Caco-2 (cell line): ENCODE data around the gene ZNRF3. TPM values are rescaled to one million over a fixed set of nuclear protein-coding genes. Genes with fewer than 3 reads are reported as not detected.

Experiments used
- BruUV-seq: library from RNA; stranded (reverse); fragments of 400-500 nt; replicated peaks from 2 replicates; lab custom pipeline; 2021; lab: Mats Ljungman, UMichigan
- CTCF ChIA-PET: fragments of 300-600 bp; sonication (Branson Sonifier 250); formaldehyde crosslinking; loops from one replicate; lab custom pipeline; 2022; ENCODE audit warnings: antibody characterized with exemption; lab: Charles Lee
- POLR2A ChIA-PET: fragments of 300-600 bp; sonication (Branson Sonifier 250); formaldehyde crosslinking; loops from one replicate; lab custom pipeline; 2022; ENCODE audit warnings: antibody characterized with exemption; lab: Charles Lee
- DNase-seq, 2 experiments: peaks; one replicate each; pipeline versions ENCODE4 v3.0.0 to v3.0.0-alpha.2; 2020 to 2022
- H3K27me3 ChIP-seq: replicated peaks from 2 replicates; pipeline ENCODE4 v1.6.0; 2011; ENCODE audit warnings: low read length; ENCODE audit not compliant: control insufficient read depth, insufficient read depth
- H3K36me3 ChIP-seq: 2 replicates; pipeline ENCODE4 v1.5.1; 2011; ENCODE audit warnings: low read length; ENCODE audit not compliant: control insufficient read depth, insufficient read depth
- H3K4me1 ChIP-seq: fragments of 250-450 bp; sonication (Bioruptor Pico); 2 replicates; pipeline ENCODE4 v1.5.1; 2020; ENCODE audit warnings: mild to moderate bottlenecking
- H3K4me3 ChIP-seq: 2 replicates; pipeline ENCODE4 v1.5.1; 2011; ENCODE audit warnings: low read depth, mild to moderate bottlenecking, control low read depth, low read length
- H3K9me3 ChIP-seq: fragments of 250-450 bp; sonication (Bioruptor Pico); 2 replicates; pipeline ENCODE4 v1.5.1; 2020; ENCODE audit warnings: mild to moderate bottlenecking, moderate library complexity
- H3K27ac Mint-ChIP-seq: one replicate; pipeline ENCODE4 v1.8.0; 2022; ENCODE audit warnings: mixed read lengths; ENCODE audit not compliant: unreplicated experiment
- H3K27me3 Mint-ChIP-seq: one replicate; pipeline ENCODE4 v1.8.0; 2022; ENCODE audit warnings: mixed read lengths; ENCODE audit not compliant: insufficient read depth, unreplicated experiment
- H3K36me3 Mint-ChIP-seq: one replicate; pipeline ENCODE4 v1.8.0; 2022; ENCODE audit warnings: mild to moderate bottlenecking, mixed read lengths; ENCODE audit not compliant: insufficient read depth, unreplicated experiment
- H3K4me1 Mint-ChIP-seq: one replicate; pipeline ENCODE4 v1.8.0; 2022; ENCODE audit warnings: low read depth, mixed read lengths; ENCODE audit not compliant: unreplicated experiment
- H3K4me3 Mint-ChIP-seq: one replicate; pipeline ENCODE4 v1.8.0; 2022; ENCODE audit warnings: mild to moderate bottlenecking, moderate library complexity, mixed read lengths; ENCODE audit not compliant: unreplicated experiment
- H3K9me3 Mint-ChIP-seq: one replicate; pipeline ENCODE4 v1.8.0; 2022; ENCODE audit warnings: mixed read lengths; ENCODE audit not compliant: unreplicated experiment
- CTCF ChIP-seq, 2 experiments: fragments of 200-600 bp in 1 of 2; IDR thresholded peaks; 1 replicate in 1 of 2; 2 replicates in 1 of 2; pipeline versions ENCODE4 v1.5.1 to v1.8.0; 2011 to 2022; ENCODE audit warnings: antibody characterized with exemption in 1 of 2, control low read depth in 1 of 2, inconsistent platforms in 1 of 2, low read depth in 1 of 2, low read length in 1 of 2, mild to moderate bottlenecking in 1 of 2, moderate library complexity in 1 of 2; ENCODE audit not compliant: insufficient read depth in 1 of 2, severe bottlenecking in 1 of 2, unreplicated experiment in 1 of 2
- intact Hi-C: fragments of 100-400 bp; cut with micrococcal nuclease; formaldehyde crosslinking; loops from one replicate; pipeline ENCODE4 v1.10.0; 2022; ENCODE audit not compliant: unreplicated experiment
- total RNA-seq: library from RNA; stranded (reverse); gene quantifications from 2 replicates; pipeline ENCODE4 v1.2.3, GENCODE V29; 2022

ZNRF3 gene
- total RNA-seq, 1 experiment from 2014 or later, result 41.1 TPM

- no peak overlapping the region for H3K4me3 Mint-ChIP-seq
- H3K36me3 ChIP-seq, result no peaks in the 10 kb centered on the region
- H3K4me1 ChIP-seq, result no peaks in the 10 kb centered on the region
- H3K27ac Mint-ChIP-seq, result no peak overlapping the region
- CTCF ChIA-PET, result no interaction called here
- POLR2A ChIA-PET, result no interaction called here
- no peak for DNase-seq
- no peaks in the 10 kb centered on the region for H3K27me3 ChIP-seq
- no peaks in the 10 kb centered on the region for H3K27me3 Mint-ChIP-seq
- H3K4me3 ChIP-seq, result no peak overlapping the region
- intact Hi-C loops, result no loop called here
- TF ChIP-seq CTCF (IDR thresholded peaks at IDR 0.05; ENCODE audit: insufficient read depth in 1 of 2, low read depth in 1 of 2, low read length in 1 of 2, severe bottlenecking in 1 of 2, unreplicated experiment in 1 of 2), result no peak
- H3K4me1 Mint-ChIP-seq, result peaks cover 29% of the 10 kb centered on the region
- H3K9me3 Mint-ChIP-seq, result no peaks in the 10 kb centered on the region
- no peaks in the 10 kb centered on the region for H3K9me3 ChIP-seq
- BruUV-seq, result no TSS peak
- H3K36me3 Mint-ChIP-seq, result peaks cover 8% of the 10 kb centered on the region
These were observed 206.1 kb downstream of the ZNRF3 start for GRCh38 chr22:29089507-29089906.

GRCh38 chr22:29090039-29090438 is 206.7 kb downstream of the ZNRF3 start:
- no peaks in the 10 kb centered on the region for H3K27me3 ChIP-seq
- peaks cover 4% of the 10 kb centered on the region for H3K4me1 ChIP-seq
- TF ChIP-seq CTCF (IDR thresholded peaks at IDR 0.05; ENCODE audit: insufficient read depth in 1 of 2, low read depth in 1 of 2, low read length in 1 of 2, severe bottlenecking in 1 of 2, unreplicated experiment in 1 of 2), result no peak
- H3K36me3 ChIP-seq, result no peaks in the 10 kb centered on the region
- POLR2A ChIA-PET, result no interaction called here
- Mint-ChIP-seq H3K4me1 (peaks cover 29% of the 10 kb centered on the region), H3K9me3 (no peaks in the 10 kb centered on the region), H3K27ac (no peak overlapping the region), H3K36me3 (peaks cover 13% of the 10 kb centered on the region), H3K4me3 (no peak overlapping the region), H3K27me3 (no peaks in the 10 kb centered on the region)
- BruUV-seq, result no TSS peak
- no peak for DNase-seq
- H3K4me3 ChIP-seq, result no peak overlapping the region
- CTCF ChIA-PET, result no interaction called here
- intact Hi-C loops, result no loop called here
- H3K9me3 ChIP-seq, result no peaks in the 10 kb centered on the region

- no peaks in the 10 kb centered on the region for H3K27me3 Mint-ChIP-seq
- no peak overlapping the region for H3K4me3 Mint-ChIP-seq
- H3K27me3 ChIP-seq, result no peaks in the 10 kb centered on the region
- intact Hi-C loops, result no loop called here
- no TSS peak for BruUV-seq
- POLR2A ChIA-PET, result no interaction called here
- peaks cover 26% of the 10 kb centered on the region for H3K4me1 ChIP-seq
- CTCF ChIA-PET, result no interaction called here
- no peaks in the 10 kb centered on the region for H3K9me3 Mint-ChIP-seq
- no peak overlapping the region for H3K27ac Mint-ChIP-seq
- no peaks in the 10 kb centered on the region for H3K9me3 ChIP-seq
- no peaks in the 10 kb centered on the region for H3K36me3 ChIP-seq
- H3K4me1 Mint-ChIP-seq, result peaks cover 36% of the 10 kb centered on the region
- no peak for TF ChIP-seq CTCF (IDR thresholded peaks at IDR 0.05; ENCODE audit: insufficient read depth in 1 of 2, low read depth in 1 of 2, low read length in 1 of 2, severe bottlenecking in 1 of 2, unreplicated experiment in 1 of 2)
- no peak for DNase-seq
- H3K36me3 Mint-ChIP-seq, result peaks cover 15% of the 10 kb centered on the region
- H3K4me3 ChIP-seq, result no peak overlapping the region
These were observed 208.9 kb downstream of the ZNRF3 start for GRCh38 chr22:29092243-29092642.
